Measurements from ENCODE around the gene TANGO2. TPM values are rescaled to one million over a fixed set of nuclear protein-coding genes. Genes with fewer than 3 reads are reported as not detected.
A peak's percentile ranks its signal among the peaks of the same experiment; 100 is the strongest.

The TANGO2 gene
- total and polyA plus RNA-seq, 10 donors, result 18.7 to 72.2 (median 55.1) TPM

GRCh38 chr22:20111689-20112622, 91.0 kb downstream of the TANGO2 start:
- intact Hi-C loops (cut with DNase I; ENCODE audit: low total_unique reads), result no loop called here
- Histone ChIP-seq H3K27me3 (replicated peaks in 1 of 7) (no peaks in the 10 kb centered on the region), H3K36me3 (peaks cover 2 to 92% (median 87%) of the 10 kb centered on the region in 6 donors), H3K9me3 (no peaks in the 10 kb centered on the region), H3K4me3 (no peak overlapping the region), H3K27ac (peak overlapping the region; percentile 19 to 93 (median 41)), H3K4me1 (peaks cover 18 to 61% (median 54%) of the 10 kb centered on the region in 6 donors)
- 61 to 78% (median 76%) methylated on average over 3 to 7 of the region's 7 CpGs for WGBS, 5 donors
- DNase-seq, result peak; percentile 59
- no peak for TF ChIP-seq POLR2A (IDR thresholded peaks at IDR 0.05)

GRCh38 chr22:20112623-20113511, 92.0 kb downstream of the TANGO2 start:
- WGBS, 5 donors, result 77 to 90% (median 80%) methylated on average over 20 to 26 of the region's 26 CpGs
- intact Hi-C loops (cut with DNase I; ENCODE audit: low total_unique reads), result no loop called here

GRCh38 chr22:20113551-20114310, 92.8 kb downstream of the TANGO2 start:
- TF ChIP-seq POLR2AphosphoS5 (IDR thresholded peaks at IDR 0.05), result peak in 1 of 3 donors; percentile 54
- TF ChIP-seq CTCF (IDR thresholded peaks at IDR 0.05 in 8 of 11, conservative IDR thresholded peaks at IDR 0.05 in 3 of 11), result no peak
- no peak for TF ChIP-seq POLR2A (IDR thresholded peaks at IDR 0.05)
- WGBS, 5 donors, result 85 to 96% (median 90%) methylated on average over 12 to 19 of the region's 19 CpGs

More at GRCh38 chr22:20112623-20113511, 92.0 kb downstream of the TANGO2 start:
- peak; percentile 77 for DNase-seq
- peaks cover 0 to 82% (median 77%) of the 10 kb centered on the region in 6 donors for H3K36me3 ChIP-seq
- peak overlapping the region in 6 of 8 donors; percentile 33 to 93 (median 41) for H3K27ac ChIP-seq
- H3K4me1 ChIP-seq, result peaks cover 18 to 64% (median 56%) of the 10 kb centered on the region in 6 donors
- H3K4me3 ChIP-seq, result no peak overlapping the region
- no peaks in the 10 kb centered on the region for H3K9me3 ChIP-seq
- peak in 2 of 3 donors; percentile 43 to 67 for TF ChIP-seq POLR2AphosphoS5 (IDR thresholded peaks at IDR 0.05)
- TF ChIP-seq CTCF (IDR thresholded peaks at IDR 0.05 in 8 of 11, conservative IDR thresholded peaks at IDR 0.05 in 3 of 11), result no peak
- no peak for TF ChIP-seq POLR2A (IDR thresholded peaks at IDR 0.05)
- no peaks in the 10 kb centered on the region for H3K27me3 ChIP-seq (replicated peaks in 1 of 7)

More at GRCh38 chr22:20113551-20114310, 92.8 kb downstream of the TANGO2 start:
- peak overlapping the region in 5 of 8 donors; percentile 33 to 93 (median 48) for H3K27ac ChIP-seq
- H3K9me3 ChIP-seq, result no peaks in the 10 kb centered on the region
- peak; percentile 76 for DNase-seq
- no peaks in the 10 kb centered on the region for H3K27me3 ChIP-seq (replicated peaks in 1 of 7)
- no peak overlapping the region for H3K4me3 ChIP-seq
- H3K4me1 ChIP-seq, result peaks cover 26 to 72% (median 65%) of the 10 kb centered on the region in 6 donors
- intact Hi-C loops (cut with DNase I; ENCODE audit: low total_unique reads), result no loop called here
- peaks cover 0 to 74% (median 69%) of the 10 kb centered on the region in 6 donors for H3K36me3 ChIP-seq
